Left hindlimb (tissue), 1 donor: ENCODE measurements around the gene WDFY2.

Experiments used
- DNase-seq: peaks from one replicate; pipeline ENCODE4 v3.0.0-alpha.2; 2018

WDFY2 gene

DNA sequence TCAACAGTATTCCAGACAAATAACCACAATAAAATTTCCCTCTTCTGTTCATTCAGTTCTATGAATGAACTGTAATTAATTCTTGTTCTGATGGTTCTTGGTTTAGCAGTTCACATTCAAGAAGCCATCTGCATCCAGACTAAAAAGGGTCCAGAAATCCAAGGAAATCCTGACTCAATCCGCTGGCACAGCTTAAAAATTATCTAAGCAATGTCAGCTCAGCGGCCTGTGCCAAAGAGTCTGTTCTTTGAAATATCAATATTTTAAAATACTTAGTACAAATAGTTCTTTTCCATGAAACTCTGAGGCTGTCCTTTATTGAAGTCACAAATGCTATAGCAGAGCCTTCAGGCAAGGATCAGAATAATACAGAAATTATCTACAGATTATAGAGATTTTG, 162.5 kb downstream of the WDFY2 start:
- DNase-seq, result no peak

DNA sequence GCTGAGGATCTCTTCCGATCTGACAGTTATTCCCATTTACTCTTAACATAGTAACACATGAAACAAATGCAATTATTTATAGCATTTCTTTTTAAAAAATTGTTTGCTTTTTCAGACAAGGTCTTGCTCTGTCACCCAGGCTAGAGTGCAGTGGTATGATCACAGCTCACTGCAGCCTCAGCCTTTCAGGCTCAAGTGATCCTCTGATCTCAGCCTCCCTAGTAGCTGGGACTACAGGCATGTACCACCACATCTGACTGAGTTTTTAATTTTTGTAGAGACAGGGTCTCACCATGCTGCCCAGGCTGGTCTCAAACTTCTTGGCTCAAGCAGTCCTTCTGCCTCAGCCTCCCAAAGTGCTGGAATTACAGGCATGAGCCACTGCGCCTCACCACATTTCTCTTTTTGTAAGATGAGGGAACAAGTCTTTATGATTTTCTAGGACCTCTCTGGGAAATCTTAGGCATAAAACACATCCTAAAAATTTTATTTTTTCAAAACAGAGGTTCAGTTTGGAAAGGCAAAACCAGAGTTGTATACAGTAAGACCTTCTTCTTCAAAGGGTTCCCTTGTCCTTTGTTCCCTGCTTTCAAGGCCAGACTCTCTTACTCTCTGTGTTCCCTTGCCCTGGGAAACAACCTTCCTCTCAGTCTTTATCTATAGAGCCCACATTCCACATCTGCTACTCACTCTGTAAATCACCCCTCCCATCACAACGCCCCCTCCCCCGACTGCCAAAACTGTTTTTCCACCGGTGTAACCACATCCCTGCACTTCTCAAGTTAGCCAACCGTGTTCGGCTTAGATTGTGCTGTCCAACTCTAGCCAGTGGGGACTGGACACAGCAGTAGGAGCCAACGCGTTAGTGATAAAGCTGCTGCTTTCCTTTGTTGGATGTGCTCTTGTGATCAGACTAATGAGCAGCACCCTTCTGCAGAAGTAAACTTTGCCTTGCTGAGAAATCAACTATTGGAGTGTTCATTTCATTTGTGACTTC, 163.5 kb downstream of the WDFY2 start:
- no peak for DNase-seq

DNA sequence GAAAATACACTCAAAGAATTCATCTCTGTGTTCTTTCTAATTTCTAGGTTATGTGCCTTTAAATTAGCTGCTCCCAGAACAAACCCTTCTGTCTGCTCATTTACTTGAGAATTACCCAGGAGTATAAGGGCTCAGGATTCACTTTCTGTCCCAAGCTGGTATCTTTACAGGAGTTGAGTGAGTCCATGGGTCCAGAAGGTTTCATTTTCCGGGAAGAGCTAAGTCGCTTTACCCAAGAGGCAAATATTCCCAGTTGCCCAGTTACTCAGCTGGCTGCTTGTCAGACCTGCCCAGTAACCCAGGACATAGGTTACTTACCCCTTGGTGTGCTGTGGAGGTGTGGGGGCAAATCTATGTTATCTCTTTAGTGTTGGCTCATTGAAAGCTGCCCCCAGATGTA, 172.4 kb downstream of the WDFY2 start:
- no peak for DNase-seq

DNA sequence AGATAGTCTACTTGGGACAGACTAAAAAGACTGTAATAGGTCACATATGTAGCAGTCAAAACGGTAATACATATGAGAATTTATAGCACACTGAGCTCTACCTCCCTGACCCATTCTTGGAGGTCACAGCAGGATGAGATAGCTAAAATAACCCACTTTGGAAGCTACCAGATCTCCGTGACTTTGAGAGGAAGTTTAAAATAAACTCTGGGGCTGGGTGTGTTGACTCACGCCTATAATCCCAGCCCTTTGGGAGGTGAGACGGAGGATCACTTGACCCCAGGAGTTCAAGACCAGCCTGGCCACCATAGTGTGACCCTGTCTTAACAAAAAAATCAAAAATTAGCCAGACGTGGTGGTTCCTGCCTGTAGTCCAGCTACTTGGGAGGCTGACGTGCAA, 174.4 kb downstream of the WDFY2 start:
- no peak for DNase-seq

DNA sequence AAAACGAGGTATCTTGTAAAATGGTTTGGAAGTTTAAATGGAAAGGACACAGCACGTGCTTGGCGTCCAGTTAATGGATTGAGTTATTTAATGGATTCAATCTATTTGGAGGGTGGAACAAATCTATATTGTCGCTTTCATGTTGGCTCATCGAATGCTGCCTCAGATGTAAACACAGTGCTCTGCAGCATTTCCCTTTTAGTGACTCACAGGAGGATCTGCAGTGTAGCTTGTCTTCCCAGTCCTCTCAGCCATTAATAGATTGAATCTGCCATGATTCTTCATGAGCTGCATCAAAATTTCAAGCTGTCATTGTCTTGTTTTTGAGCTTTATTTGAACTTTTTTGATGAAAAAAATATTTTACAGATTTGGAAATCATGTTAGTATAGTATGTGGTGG, 175.0 kb downstream of the WDFY2 start:
- no peak for DNase-seq

DNA sequence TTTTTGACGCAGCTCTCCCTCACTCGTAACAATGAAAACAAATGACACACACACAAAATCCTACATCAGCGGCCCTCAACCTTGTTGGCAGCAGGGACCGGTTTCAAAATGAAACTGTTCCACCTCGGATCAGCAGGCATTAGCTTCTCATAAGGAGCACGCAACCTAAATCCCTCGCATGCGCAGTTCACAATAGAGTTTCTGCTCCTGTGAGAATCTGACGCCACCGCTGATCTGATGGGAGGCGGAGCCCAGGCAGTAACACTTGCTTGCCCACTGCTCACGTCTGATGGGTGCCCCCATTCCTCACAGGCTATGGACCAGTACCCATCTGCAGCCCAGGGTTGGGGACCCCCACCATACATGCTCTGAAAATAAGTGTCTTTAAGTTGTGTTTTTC, 176.3 kb downstream of the WDFY2 start:
- peak; percentile 75 for DNase-seq

DNA sequence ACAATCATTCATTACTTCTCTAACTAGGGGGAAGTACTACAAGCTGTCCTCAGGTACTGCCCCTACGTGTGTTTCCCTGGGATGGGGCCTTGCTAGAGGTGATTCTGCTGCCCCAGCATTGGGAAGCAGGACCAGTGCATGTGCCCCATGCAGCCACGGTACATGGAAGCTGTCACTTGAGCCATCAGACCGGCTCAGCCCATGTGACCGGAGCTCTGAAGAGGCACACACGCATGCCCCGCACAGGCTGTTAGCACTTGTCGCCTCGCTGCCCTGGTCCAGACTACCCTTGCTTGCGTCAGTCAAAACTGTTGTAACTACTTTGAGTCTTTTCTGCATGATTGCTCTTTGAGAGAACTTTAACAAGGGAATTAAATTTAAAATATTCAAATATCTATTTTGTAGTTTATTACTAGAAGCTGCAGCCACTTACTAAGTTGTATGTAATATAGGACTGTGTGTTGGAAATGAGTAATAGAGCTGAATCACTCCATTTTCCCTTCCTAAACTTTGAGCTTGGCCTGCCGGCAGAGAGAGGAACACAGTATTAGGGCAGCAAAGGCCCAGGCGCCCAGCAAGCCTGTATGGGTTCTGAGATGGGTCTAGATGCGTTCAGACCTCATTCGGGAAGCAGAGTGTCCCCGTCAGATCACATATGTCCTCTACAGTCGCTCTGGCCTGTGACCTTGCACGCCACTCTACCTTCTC, 177.5 kb downstream of the WDFY2 start:
- DNase-seq, result no peak

DNA sequence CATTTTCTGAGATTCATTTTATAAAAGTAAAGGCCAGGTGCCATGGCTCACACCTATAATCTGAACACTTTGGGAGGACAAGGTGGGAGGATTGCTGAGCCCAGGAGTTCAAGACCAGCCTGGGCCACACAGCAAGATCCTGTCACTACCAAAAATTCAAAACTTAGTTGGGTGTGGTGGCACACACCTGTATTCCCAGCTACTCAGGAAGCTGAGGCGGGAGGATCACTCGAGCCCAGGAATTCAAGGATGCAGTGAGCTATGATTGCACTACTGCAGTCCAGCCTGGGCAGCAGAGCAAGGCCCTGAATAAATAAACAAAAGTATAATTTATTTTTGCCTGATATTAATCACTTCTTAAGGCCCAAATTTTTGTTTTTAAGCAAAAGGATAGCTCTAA, 179.2 kb downstream of the WDFY2 start:
- DNase-seq, result no peak

DNA sequence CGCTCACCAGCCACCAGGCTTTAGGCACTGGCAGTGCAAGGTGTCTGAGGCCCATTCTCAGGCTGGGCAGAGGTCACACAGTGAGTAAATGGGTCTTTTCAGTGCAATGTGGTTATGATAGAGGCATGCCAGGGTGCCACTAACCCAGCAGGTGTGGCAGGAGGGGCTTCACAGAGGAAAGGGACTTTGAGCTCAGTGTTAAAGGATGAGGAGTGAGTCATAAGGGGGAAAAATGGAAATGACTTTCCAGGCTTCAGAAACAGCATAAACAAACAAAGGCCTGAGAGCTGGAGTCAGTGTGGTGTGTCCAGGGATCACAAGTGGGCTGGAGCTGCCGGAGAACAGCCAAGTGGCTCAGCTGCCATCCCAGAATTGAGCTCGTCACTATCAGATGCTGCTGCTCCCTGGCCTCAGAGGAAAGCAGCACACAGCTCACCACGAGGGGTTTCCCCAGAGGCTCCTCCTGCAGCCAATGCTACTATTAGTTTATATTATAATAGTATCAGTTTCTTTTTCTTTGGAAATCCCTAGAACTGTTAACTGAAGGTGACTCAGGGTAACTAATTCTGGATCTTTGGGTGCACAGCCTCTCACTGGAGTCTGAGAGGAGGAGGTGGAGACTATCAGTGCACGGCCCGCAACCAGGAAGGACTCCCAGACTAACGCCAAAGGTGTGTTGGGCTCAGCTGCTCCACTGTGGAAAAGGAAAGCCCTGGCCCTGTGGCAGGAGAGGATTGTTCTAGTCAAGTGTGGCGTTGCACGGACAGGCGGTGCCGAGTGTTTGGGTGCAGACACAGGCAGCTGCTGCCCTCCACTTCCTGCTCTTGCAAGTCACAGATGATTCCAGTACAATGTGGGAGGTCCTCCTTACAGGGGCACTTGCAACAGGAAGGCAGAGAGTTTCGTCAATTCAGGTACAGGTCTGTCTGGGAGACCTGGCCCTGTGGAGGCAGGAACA, 180.2 kb downstream of the WDFY2 start:
- no peak for DNase-seq

DNA sequence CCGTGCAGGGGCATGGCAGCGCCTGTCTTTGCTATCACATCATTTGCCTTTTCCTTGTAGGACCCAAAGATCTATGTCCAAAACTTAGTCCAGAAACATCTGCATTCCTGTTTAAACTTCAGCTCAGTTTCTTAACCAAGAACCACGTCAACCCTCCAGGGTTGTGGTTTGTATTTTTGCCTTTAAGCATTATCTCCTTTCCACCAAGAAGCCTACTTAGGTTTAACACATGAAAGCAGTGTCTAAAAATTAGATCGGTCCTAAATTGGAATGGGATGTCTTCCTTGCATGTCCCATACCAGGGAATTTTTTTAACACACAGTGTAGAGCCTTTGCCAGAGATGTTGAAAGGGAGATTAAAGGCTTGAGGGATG, 180.9 kb downstream of the WDFY2 start:
- DNase-seq, result no peak

DNA sequence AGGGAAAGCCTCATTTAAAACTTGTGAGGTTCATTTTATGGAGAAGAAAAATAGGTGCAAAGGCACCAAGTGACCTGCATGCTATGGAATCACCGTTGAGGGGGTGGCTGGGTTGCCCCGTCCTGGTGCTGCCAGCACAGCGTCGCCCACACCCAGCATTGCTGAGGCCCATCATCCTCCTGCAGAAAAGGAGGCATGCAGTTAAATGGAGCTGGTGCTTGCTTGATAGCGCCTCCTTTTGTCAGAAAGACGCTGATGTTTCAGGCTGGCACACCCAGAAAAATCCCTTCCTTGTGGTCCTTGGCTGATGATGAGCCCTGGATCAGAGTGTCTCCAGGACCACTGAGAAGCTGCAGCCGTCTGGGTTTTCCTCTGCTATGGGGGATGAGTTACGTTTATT, 182.8 kb downstream of the WDFY2 start:
- no peak for DNase-seq

DNA sequence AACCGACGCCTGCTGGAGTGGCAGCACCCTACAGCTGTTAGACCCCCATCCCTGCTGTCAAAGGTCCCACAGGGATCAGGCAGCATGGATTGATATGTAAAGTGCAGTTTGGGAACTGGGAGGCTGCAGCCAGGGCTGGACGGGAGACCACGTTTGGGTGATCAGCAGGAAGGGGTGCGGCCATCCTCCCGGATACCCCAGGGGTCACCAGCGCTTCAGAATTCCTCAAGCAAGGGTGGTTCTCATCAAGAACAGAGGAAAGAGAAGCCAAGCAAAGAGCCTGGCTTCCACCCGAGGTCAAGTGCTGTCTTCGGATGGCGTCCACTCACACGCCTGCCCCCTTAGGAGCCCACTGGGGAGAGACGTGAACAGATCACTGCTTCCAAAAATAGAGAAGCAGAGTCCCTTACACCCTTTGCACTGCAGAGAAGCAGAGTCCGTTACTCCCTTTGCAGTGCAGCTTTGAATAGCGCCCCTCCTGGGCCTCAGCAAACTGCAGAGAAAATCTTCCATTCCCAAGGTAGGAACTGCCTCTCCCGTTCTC, 184.2 kb downstream of the WDFY2 start:
- no peak for DNase-seq

DNA sequence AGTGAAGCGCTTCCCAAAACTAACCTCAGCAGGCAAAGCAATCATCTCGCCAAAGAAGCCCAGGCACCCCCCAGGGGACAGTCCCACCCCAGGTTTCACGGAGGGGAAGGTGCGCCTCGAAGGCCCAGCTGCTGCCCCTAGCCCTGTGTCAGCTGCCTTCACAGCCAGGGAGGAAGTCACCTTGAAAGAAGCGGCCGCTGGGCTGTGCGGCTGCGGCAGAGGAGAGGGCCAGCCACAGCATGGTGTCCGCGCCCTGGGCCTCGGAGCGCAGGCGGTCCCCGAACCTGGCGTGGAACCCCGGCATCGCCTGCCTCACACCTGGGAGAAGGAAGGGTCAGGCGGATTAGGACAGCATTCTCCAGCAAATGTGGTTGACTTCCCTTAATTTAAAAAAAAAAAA, 184.7 kb downstream of the WDFY2 start:
- no peak for DNase-seq

DNA sequence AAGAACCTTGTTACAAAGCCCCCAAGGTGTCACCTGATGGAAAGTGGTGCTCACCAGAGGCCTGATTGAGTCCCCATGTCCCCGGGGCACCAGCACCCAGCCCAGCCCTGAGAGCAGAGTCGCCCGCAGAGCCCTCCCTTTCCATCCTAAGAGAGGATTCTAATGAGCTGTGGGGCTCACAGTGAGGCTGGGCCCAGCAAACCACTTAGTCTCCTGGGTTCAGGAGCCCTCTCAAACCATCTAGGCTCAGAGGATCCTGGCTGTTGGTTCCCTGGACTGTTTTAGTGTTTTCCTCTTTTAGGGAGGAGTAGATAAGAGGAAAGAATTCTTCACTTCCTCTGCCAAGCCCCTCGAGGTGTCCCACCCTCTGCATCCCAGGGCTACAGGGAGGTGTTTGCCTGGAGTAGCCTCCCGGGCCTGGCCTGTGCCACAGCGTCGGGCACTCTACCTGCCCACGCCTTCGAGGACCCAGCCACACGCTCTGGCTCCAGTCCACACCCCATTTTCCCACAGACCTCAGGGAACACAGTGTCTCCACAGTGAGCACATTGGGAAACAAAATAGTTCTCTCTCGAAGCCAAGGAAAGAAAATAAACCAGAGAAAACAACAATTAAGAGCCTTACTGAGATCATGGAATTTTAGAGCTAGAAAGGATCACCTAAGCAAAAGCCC, 185.3 kb downstream of the WDFY2 start:
- DNase-seq, result no peak

DNA sequence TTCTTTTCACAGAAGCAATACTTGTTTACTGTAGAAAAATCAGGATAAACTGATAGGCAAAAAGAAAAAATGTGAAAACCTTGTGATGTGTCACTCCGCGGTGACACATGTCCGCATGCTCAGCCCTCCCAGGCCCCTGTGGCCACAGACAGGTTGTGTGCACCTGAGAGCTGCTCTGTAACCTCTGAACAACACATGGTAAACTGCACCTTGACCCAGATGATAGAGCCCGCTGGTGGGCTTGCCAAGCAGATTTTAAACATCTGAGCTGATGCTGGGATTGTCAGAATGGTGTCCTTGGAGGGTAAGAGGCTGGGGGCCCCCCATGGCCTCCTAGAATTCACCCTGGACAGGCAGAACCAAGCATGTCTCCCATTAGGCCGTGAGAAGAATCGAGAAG, 185.9 kb downstream of the WDFY2 start:
- no peak for DNase-seq

DNA sequence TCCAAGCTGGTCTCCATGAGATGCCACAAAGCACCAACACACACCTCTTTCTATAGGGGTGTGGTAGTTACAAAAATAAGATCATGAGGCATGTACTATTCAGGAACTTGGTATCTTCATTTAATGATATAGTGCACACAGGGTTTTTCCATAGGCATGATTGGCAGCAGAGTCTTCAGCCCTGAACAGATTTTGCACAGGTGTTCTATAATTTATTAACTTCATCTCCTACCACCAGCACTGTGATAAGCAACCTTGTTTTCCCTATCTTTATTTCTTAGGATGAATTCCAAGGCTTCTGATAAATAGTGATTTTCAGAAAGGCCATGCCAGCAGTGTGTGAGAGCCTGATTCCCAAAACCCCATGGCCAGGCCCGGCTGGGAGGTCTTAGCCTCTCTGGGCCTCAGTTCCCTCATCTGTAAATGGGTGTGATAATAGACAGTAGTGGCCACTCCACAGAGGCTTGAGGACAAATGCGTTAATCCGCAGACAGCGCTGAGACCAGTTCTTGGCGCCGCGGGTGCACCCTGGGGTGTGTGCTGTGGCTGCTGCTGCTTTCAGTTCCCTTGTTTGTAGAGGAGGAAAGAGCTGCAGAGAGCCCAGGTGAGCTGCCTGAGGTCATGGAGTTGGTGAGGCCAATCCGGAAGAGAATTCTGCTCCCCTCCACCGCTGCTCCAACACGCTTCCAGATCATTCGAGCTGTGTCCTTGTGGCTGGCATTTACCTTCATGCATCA, 186.6 kb downstream of the WDFY2 start:
- DNase-seq, result no peak

DNA sequence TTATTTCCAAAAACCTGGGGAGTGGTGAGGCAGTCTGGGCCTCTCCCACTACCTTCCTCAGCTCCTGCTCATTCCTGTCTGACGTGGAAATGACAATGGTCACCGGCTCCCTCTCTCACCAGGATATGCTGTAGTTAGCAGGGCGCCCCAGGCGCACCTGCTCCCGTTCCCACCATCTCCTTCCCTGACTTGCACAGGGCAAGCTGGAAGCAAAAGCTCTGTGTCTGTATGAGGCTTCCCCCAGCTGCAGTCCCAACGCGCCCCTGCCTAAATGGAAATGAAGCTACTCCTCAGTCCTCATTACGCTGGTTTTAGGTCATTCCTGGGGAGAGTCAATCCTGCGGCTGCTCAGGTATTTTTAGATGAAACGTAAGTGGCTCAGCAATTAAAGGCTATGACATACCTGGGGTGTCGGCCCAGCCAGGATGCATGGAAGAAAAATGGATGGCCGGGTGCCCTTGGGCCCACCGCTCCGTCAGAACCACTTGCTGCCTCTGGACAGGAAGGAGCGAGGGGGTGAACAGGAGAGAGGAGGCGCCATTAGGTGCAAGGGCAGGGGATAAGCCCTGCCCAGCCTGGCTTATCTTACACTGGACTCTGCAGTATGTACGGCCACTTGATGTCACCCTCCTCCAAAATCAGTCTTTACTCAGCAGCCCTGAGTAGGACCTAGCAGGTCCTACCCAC, 187.3 kb downstream of the WDFY2 start:
- no peak for DNase-seq

DNA sequence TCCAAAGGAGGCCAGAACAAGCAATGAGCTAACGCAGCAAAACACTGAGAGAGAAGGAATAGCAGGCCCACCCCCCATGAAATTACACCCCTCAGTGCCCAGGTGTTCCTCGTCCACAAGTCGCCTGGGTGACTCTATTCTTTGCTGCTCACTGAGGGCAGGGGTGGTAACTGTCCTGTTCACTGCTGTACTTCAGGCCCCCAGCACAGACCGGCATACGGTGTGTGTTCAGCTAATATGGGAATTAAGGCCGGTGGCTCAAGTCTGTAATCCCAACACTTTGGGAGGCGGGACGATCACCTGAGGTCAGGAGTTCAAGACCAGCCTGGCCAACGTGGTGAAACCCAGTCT, 187.8 kb downstream of the WDFY2 start:
- DNase-seq, result no peak

DNA sequence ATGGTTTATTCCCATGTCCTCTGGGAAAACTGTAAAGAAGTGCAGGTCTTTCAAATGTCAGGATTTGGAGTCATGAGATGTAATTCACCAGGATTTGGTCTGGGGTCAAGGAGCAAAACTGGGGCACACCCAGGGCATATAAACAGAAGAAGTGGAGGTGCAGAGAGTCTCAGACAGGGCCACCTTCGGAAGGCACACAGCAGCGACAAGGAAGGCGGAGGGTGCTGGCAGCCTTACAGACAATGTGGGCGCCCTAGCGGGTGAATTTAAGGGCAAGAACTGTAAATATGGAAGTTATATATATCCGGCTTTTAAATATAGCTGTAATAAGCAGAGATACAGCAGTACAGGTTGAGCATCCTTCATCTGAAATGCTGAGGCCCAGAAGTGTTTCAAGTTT, 188.5 kb downstream of the WDFY2 start:
- no peak for DNase-seq

DNA sequence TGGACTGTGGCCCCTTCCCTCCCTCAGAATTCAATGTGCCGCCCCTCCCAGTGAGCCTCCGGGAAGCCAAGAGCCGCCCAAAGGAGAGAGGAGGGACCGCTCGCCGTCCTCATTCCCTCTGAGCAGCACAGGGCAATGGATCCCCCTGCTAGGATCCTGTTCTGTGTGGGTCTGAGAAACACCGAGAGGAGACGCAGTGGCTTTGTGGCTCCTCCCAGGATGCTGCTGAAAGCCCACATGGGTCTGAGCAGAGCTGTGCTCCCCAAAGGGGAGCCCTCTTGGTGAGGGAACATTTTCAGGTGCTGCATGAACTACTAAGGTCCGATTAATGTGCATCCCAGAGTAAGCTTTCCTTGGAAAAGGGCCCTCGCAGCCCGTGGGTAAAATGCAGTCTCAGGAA, 189.3 kb downstream of the WDFY2 start:
- DNase-seq, result no peak

DNA sequence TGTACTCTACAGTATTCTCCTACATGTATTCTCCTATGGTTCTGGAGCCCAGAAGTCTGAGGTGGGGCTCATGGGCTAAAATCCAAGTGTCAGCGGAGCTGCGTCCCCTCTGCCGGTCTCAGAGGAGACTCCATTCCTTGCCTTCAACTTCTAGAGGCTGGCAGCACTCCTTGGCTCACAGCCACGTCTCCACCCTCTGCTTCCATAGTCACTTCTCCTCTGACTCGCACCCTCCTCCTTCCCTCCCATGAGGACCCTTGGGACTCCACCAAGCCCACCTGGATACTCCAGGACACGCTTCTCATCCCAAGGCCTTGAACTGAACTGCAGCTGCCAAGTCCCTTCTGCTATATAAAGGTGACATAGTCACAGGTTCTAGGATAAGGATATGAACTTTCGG, 191.9 kb downstream of the WDFY2 start:
- no peak for DNase-seq
